GM12892 (cell line): ENCODE measurements around the gene GIMAP4.
A peak's percentile ranks its signal among the peaks of the same experiment; 100 is the strongest.
"Not testable (repeated sequence)": the region's sequence is repeated elsewhere in the genome, so short reads cannot be mapped to it uniquely, and the experiment has no call there.

Source experiments
- DNase-seq: peaks from one replicate; pipeline ENCODE4 v3.0.0; 2011; ENCODE audit not compliant: insufficient read length
- FAIRE-seq: peaks from 2 replicates; lab custom pipeline; 2011; peaks lifted over from hg19 to GRCh38; lab: Jason Lieb, UNC
- POLR2A ChIP-seq: IDR thresholded peaks from 2 replicates; pipeline ENCODE4 v1.6.1; 2011; ENCODE audit warnings: low read depth, low read length, control low read depth
- POLR2AphosphoS5 ChIP-seq: IDR thresholded peaks from 2 replicates; pipeline ENCODE4 v1.6.1; 2011; ENCODE audit warnings: low read depth, low read length, control low read depth
- TAF1 ChIP-seq: IDR thresholded peaks from 2 replicates; pipeline ENCODE4 v1.6.1; 2011; ENCODE audit warnings: low read depth, mild to moderate bottlenecking, control low read depth, low read length, borderline replicate concordance

The GIMAP4 gene

GRCh38 chr7:150566123-150566522 lies 1.1 kb upstream of the GIMAP4 start:
- no peak for DNase-seq
- TF ChIP-seq POLR2AphosphoS5 = no peak
- TF ChIP-seq POLR2A = no peak
- no peak for TF ChIP-seq TAF1
- FAIRE-seq = no peak

GRCh38 chr7:150566572-150566971 lies 618 bp upstream of the GIMAP4 start:
- no peak for DNase-seq
- TF ChIP-seq POLR2AphosphoS5 = no peak
- TF ChIP-seq TAF1 = no peak
- no peak for TF ChIP-seq POLR2A
- peak; percentile 40 for FAIRE-seq

GRCh38 chr7:150567871-150568301 lies 696 bp downstream of the GIMAP4 start:
- DNase-seq (no peak), FAIRE-seq (no peak)
- TF ChIP-seq POLR2AphosphoS5 (no peak), TAF1 (no peak), POLR2A (no peak)

- FAIRE-seq (peak; percentile 24), DNase-seq (no peak)
- TF ChIP-seq POLR2A = no peak
- TF ChIP-seq POLR2AphosphoS5 = no peak
- TF ChIP-seq TAF1 = no peak
These were observed 1.5 kb downstream of the GIMAP4 start for GRCh38 chr7:150568714-150569113.

GRCh38 chr7:150569245-150569955 lies 2.2 kb downstream of the GIMAP4 start:
- DNase-seq (no peak), FAIRE-seq (peak; percentile 46)
- TF ChIP-seq TAF1 (no peak), POLR2A (no peak), POLR2AphosphoS5 (no peak)

GRCh38 chr7:150570556-150571465 lies 3.6 kb downstream of the GIMAP4 start:
- FAIRE-seq (no peak), DNase-seq (no peak)
- TF ChIP-seq POLR2AphosphoS5 (no peak), TAF1 (no peak), POLR2A (no peak)

GRCh38 chr7:150572496-150572895 lies 5.3 kb downstream of the GIMAP4 start:
- no peak for TF ChIP-seq TAF1
- TF ChIP-seq POLR2A = no peak
- no peak for TF ChIP-seq POLR2AphosphoS5
- DNase-seq (no peak), FAIRE-seq (no peak)

- not testable (repeated sequence) for DNase-seq, FAIRE-seq
These were observed 12.9 kb downstream of the GIMAP4 start for GRCh38 chr7:150579979-150580637.

GRCh38 chr7:150580638-150581394 lies 13.6 kb downstream of the GIMAP4 start:
- FAIRE-seq = no peak
- DNase-seq = no peak
- TF ChIP-seq POLR2AphosphoS5 = no peak
- no peak for TF ChIP-seq TAF1
- TF ChIP-seq POLR2A = no peak

- TF ChIP-seq POLR2AphosphoS5 (no peak), TAF1 (no peak), POLR2A (no peak)
- FAIRE-seq = no peak
- DNase-seq = no peak
These were observed 18.0 kb downstream of the GIMAP4 start for GRCh38 chr7:150585199-150585598.

- no peak for DNase-seq
- TF ChIP-seq POLR2AphosphoS5 (no peak), TAF1 (no peak), POLR2A (no peak)
- peak; percentile 65 for FAIRE-seq
These were observed 19.0 kb downstream of the GIMAP4 start for GRCh38 chr7:150586068-150586784.
